NCI-H748 (cell line): Measurements from ENCODE around the gene PER3.

Experiments
- DNase-seq: peaks from one replicate; lab custom pipeline; 2025; ENCODE audit not compliant: unreplicated experiment; lab: John Stamatoyannopoulos, UW

PER3 gene

GRCh38 chr1:7783826-7784491, at the start of gene PER3:
Gene PER3, plus strand, starts transcription at chr1:7784291. Its CDS starts 587 bp downstream, at chr1:7784878.
- peak; percentile 96 for DNase-seq

- no peak for DNase-seq
These were observed 46.0 kb upstream of the PER3 start for GRCh38 chr1:7738044-7738443.

- no peak for DNase-seq
These were observed 40.7 kb upstream of the PER3 start for GRCh38 chr1:7743346-7743745.

GRCh38 chr1:7744882-7745281, 39.2 kb upstream of the PER3 start:
- DNase-seq, result no peak

DNA sequence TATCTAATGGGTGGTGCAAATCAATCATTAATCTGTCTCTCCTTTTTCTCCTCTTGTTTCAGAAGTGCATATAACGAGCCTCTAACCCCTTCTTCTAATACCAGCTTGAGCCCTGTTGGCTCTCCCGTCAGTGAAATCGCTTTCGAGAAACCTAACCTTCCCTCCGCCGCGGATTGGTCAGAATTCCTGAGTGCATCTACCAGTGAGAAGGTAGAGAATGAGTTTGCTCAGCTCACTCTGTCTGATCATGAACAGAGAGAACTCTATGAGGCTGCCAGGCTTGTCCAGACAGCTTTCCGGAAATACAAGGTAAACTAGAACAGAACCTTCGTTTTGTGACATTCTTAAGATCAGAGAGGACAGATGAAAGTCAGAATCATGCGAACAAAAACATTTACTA, 38.3 kb upstream of the PER3 start:
- no peak for DNase-seq

DNA sequence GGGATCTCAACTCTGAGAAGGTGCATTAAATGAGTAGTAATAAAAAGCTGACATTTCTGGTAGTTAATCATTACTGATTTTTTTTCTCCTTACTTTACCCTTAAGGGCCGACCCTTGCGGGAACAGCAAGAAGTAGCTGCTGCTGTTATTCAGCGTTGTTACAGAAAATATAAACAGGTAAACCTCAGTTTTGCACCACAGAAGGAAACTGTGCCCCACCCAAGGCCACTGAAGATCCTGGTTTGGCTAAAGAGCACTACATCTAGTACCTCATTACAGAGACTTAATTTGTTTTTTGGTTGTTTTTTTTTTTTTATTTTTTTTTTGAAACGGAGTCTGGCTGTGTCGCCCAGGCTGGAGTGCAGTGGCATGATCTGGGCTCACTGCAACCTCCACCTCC, 36.5 kb upstream of the PER3 start:
- DNase-seq, result no peak

GRCh38 chr1:7749126-7749525, 35.0 kb upstream of the PER3 start:
- no peak for DNase-seq

DNA sequence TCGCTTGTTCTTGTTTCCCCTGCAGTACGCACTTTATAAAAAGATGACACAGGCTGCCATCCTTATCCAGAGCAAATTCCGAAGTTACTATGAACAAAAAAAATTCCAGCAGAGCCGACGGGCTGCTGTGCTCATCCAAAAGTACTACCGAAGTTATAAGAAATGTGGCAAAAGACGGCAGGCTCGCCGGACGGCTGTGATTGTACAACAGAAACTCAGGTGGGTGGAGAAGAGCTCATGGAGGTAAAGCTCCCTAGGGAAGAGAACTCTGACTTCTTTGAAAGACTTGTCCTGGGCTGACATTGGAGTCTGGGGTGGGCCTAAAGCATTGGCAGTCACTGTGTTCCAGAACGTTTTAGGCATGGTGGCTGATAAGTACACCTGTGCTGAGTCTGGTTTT, 32.9 kb upstream of the PER3 start:
- no peak for DNase-seq

- DNase-seq, result peak; percentile 86
These were observed 31.3 kb upstream of the PER3 start for GRCh38 chr1:7752512-7753417.

- DNase-seq, result no peak
These were observed 30.4 kb upstream of the PER3 start for GRCh38 chr1:7753641-7754040.

DNA sequence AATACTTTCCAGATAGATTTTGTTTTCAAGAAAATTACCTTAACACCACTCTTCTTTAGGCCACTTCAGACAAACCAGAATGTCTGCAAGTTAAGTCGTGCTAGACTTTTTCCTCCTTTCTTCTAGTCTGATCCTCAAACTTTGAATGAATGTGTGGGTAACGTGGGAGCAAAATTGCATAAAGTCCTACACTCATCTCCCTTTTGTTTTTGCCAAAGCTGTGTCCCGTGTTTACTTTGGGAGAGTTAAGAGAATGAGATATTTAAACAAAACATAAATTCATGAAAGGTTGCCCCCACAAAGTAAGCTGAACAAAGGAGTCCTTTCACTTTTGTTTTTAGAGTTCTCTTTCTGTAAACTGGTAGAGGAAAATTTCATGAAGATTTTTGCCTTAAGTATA, 29.9 kb upstream of the PER3 start:
- no peak for DNase-seq

GRCh38 chr1:7755448-7755847, 28.6 kb upstream of the PER3 start:
- no peak for DNase-seq

GRCh38 chr1:7760245-7760644, 23.8 kb upstream of the PER3 start:
- no peak for DNase-seq

DNA sequence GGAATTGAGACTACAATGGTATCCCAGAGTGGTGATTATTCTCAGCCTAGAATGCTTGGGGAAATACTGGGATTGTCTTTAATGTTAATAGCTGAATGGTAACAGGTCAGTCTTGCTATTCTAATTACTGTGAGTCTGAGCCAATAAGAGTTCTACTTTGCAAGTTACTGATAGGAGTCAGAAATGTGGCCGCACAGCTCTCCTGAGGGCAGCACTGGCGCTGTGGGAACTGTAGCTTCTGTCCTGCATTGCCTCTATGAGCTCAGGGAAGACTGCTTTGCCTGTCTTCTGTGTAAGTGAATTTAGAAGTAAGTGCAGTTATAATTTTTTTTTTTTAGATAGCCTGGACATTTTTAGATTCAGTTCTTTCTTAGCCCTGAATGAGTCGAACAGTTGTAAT, 23.0 kb upstream of the PER3 start:
- DNase-seq, result no peak

DNA sequence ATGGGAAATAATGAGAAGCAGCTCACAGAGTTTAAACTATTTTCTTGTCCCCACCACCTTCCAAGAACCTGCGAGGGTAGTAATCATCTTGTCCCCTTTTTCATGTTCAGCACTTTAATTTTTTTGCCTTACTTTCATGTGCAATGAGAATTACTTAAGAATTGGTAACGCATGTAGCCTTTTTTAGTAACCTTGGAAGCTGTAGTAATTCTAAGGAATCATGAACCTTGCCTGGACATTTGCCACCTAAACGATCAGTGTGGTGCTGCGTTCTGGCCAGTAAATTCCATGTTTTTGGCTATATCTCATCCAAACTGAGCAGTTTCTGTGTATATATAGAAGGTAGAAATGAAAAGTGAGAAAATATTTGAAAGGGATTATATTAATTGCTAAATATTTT, 16.9 kb upstream of the PER3 start:
- DNase-seq, result no peak

DNA sequence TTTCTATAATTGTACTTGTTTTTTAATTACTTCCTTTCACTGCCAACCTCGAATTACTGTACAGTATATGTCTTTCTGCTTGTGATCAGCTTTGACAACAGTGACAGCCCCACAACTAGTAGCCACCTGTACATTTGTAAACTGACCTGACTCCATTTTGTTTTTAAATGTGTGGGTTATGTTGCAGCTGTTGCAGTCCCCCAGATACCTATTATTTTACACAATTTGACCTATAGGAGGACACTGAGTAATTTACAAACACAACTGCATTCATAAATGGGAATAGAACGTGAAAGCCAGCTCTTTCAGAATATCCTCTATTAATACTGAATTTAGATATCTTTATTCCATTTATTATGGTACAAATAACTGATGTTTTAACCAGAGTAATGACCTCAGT, 15.5 kb upstream of the PER3 start:
- DNase-seq, result peak; percentile 6

DNA sequence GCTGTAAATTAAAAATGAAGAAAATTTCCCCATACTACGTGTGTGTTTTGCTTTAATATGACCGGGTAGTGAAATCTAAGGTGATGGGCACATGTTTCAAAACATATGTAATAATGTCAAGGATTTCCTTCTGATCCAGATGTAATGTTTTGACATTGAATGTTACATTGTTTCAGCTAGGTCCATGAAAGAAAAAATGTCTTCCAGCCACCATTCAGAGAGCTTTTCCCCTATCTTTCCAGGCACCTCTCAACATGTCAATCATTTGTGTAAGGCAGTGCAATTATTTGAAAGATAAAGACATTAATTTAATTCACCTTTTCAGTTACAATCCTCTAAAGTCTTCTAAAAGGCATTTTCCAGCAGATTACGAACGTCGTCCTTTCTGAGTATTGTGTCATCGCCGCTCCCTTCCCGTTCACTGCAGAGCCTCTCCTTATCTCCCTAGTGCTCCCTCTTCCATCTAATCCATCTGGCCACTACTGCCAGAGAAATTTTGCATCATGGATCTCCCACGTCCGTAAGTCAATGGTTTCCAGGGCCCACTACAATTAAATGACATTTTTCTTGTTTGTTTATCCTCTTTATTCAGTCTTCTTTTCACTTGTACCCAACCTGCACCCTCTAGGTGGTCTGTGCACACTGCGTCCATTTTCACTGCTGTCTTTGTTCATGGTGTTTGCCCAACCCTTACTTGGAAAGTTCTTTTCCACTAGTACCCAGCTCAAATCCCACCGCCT, 14.2 kb upstream of the PER3 start:
- no peak for DNase-seq

DNA sequence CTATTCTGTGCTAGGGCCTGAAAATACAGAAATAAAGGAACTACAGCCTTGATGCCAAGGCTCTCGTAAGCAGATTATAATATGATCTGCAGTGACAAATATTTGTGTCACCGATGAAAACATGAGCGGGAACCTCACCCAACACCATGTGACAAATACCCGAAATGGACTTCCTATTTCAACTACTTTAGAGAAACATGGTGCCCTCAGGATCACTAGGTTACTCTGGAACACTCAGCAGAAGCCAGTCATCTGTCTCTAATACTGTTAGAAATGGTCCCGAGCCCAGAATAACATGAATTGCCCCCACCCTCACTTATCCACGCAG, 13.5 kb upstream of the PER3 start:
- DNase-seq, result no peak

DNA sequence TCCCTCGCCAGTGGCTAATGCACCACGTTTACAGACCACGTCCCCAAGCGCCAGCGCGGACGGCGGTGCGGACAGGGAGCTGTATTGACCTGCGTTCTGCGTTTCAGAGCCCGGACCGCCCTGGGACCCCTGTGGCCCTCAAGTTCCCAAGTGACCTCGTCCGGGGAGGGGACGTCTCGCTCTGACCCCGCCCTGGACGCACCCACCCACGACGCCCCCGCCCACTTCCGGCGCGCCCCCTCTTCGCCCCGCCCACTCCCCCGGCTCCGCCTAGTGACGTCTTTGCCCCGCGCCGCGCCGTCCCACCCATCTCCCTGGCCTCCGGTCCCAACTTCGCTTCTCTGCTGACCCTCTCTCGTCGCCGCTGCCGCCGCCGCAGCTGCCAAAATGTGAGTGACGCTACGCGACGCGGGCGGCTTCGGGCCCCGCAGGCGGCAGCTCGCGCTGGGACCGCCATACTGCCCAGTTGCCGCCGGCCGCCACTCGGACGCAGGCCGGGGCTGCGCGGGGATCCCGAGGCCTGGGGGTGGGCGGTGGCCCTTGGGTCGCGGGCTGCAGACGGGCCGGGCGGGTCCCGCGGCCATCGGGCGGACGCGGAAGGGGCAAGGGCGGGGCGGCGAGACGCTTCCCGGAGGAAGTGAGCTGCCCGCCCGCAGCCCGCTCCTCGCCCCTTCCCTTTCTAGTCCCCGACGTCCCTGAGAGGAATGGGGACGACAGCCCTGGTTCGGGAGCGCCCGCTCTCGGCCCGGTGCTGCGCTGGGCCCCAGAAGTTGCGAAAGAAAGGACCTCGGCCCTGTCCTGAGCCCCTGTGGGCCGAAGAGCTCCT, 12.9 kb upstream of the PER3 start, which contains the start of gene VAMP3:
TSS of gene VAMP3 (plus strand) at position 300 of the 826 bp plus-strand sequence. CDS start at position 388, 88 bp downstream.
- DNase-seq, result peak; percentile 65

DNA sequence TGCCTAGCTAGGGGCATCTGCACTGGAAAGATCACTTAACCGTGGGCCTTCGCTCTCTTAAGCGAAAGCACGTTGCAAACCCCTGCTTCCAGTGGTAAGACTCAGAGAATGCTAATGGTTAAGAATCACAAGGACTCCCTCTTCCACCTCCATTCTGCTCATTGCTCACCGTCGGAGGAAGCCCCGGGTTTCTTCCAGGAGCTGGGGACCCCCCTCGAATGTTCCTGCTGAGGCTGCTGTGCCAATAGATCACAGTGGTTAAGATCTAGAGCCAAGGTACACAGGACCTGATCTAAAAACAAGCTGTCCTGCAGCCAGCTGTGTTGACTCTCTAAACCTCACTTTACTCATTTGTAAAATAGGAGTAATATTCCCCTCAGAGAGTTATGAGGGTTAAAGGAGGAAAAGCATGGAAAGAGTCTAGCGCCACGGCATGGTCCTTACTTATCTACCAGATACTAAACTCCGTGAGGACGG, 12.2 kb upstream of the PER3 start:
- no peak for DNase-seq

DNA sequence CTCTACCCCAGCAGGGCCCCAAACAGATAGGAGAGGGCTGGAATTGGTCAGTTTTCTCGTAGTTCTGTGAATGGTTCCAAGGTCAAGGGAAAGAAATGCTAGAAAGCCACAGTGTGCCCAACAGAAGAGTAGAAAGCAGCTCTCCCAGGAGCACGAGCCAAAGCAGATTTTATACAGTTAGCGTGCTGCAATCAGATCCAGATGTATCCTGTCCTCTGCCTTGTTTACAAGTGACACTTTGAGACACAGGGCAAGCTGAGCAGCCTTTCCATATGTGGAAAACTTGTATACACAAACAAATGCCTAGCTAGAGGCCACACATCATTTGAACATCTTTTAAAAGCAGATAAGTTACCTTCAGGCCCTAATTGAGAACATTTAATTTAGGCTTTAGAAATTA, 6.5 kb upstream of the PER3 start:
- DNase-seq, result no peak
